Right atrium auricular region (tissue), 2 donors: Measurements from ENCODE around the gene KRTAP9-6. TPM values are rescaled to one million over a fixed set of nuclear protein-coding genes. Genes with fewer than 3 reads are reported as not detected.
"Not testable (repeated sequence)": the region's sequence is repeated elsewhere in the genome, so short reads cannot be mapped to it uniquely, and the experiment has no call there.

Experiments used
- DNase-seq: peaks from one replicate; pipeline ENCODE4 v3.0.0-alpha.2; 2019; ENCODE audit warnings: low spot score
- H3K27ac ChIP-seq, 2 donors: fragments of 200-600 bp; sonication (generic); 1 replicate in 1 of 2; 2 replicates in 1 of 2; pipeline ENCODE4 v1.5.1; 2016 to 2019
- H3K27me3 ChIP-seq, 2 donors: fragments of 200-600 bp; sonication (generic); one replicate each; pipeline versions ENCODE4 v1.5.1 to v1.6.0; 2017 to 2019
- H3K36me3 ChIP-seq: fragments of 200-600 bp; sonication (generic); one replicate; pipeline ENCODE4 v1.5.1; 2016
- H3K4me1 ChIP-seq, 2 donors: fragments of 200-600 bp; sonication (generic); one replicate each; pipeline versions ENCODE4 v1.5.1 to v1.6.0; 2017 to 2019
- H3K4me3 ChIP-seq, 2 donors: fragments of 200-600 bp; sonication (generic); 1 replicate in 1 of 2; 2 replicates in 1 of 2; pipeline ENCODE4 v1.5.1; 2017 to 2019; ENCODE audit warnings: mild to moderate bottlenecking in 1 of 2, moderate library complexity in 1 of 2
- H3K9me3 ChIP-seq, 2 donors: fragments of 200-600 bp; sonication (generic); one replicate each; pipeline ENCODE4 v1.5.1; 2019
- total RNA-seq, 2 donors: library from RNA; depleted of rRNA; stranded (reverse); fragments of >200 nt; gene quantifications; one replicate each; pipeline ENCODE4 v1.1.0, GENCODE V29; 2016
- TF ChIP-seq, protein P1 (sequence below), 2 donors: fragments of 200-600 bp; sonication (generic); IDR thresholded peaks; one replicate each; pipeline ENCODE4 v1.5.1; 2019; ENCODE audit warnings: antibody characterized with exemption in 2 of 2

Gene KRTAP9-6
- total RNA-seq, 2 donors from 2014 or later, result not detected

DNA sequence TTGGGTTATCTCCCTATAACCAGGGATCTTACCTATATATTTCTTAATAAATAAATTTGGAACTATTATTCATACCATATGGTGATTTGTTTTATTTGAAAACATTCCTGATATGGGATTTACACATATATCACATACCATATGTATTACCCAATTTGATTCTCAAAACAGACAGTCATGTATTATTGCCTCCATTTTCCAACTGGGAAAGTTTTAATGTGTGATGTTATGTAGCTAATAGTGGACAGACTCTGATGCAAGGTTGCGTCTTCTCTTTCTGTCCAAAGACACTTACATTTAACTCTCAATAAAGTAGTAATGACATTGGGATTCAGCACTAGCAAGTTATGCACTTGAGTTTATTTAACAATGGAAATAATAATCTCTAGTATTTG is 8.9 kb upstream of the KRTAP9-6 start:
- Histone ChIP-seq H3K9me3 (no peaks in the 10 kb centered on the region), H3K27ac (no peak overlapping the region), H3K36me3 (no peaks in the 10 kb centered on the region), H3K4me3 (no peak overlapping the region), H3K27me3 (no peaks in the 10 kb centered on the region), H3K4me1 (no peaks in the 10 kb centered on the region)
- TF ChIP-seq, protein P1, sequence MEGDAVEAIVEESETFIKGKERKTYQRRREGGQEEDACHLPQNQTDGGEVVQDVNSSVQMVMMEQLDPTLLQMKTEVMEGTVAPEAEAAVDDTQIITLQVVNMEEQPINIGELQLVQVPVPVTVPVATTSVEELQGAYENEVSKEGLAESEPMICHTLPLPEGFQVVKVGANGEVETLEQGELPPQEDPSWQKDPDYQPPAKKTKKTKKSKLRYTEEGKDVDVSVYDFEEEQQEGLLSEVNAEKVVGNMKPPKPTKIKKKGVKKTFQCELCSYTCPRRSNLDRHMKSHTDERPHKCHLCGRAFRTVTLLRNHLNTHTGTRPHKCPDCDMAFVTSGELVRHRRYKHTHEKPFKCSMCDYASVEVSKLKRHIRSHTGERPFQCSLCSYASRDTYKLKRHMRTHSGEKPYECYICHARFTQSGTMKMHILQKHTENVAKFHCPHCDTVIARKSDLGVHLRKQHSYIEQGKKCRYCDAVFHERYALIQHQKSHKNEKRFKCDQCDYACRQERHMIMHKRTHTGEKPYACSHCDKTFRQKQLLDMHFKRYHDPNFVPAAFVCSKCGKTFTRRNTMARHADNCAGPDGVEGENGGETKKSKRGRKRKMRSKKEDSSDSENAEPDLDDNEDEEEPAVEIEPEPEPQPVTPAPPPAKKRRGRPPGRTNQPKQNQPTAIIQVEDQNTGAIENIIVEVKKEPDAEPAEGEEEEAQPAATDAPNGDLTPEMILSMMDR (IDR thresholded peaks at IDR 0.05), result no peak
- DNase-seq, result no peak

DNA sequence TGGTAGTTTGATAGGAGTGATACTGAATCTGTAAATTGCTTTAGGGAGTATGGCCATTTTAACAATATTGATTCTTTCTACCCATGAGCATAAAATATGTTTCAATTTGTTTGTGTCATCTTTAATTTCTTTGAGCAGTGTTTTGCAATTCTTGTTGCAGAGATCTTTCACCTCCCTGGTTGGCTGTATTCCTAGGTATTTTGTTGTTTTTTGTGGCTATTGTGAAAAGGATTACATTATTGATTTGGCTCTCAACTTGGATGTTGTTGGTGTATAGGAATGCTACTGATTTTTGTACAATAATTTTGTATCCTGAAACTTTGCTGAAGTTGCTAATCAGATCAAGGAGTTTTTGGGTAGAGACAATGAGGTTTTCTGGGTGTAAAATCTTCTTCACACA is 6.8 kb upstream of the KRTAP9-6 start:
- no peaks in the 10 kb centered on the region for H3K27me3 ChIP-seq
- TF ChIP-seq, protein P1 (IDR thresholded peaks at IDR 0.05), result no peak

GRCh38 chr17:41263212-41263611 is 2.0 kb upstream of the KRTAP9-6 start:
- H3K27me3 ChIP-seq, result no peaks in the 10 kb centered on the region
- H3K4me3 ChIP-seq, result no peak overlapping the region
- no peaks in the 10 kb centered on the region for H3K36me3 ChIP-seq
- H3K27ac ChIP-seq, result no peak overlapping the region
- DNase-seq, result no peak
- no peaks in the 10 kb centered on the region for H3K9me3 ChIP-seq
- TF ChIP-seq, protein P1 (IDR thresholded peaks at IDR 0.05), result no peak
- H3K4me1 ChIP-seq, result no peaks in the 10 kb centered on the region

More for the DNA sequence above, 6.8 kb upstream of the KRTAP9-6 start:
- DNase-seq, result no peak
- H3K4me3 ChIP-seq, result no peak overlapping the region
- H3K36me3 ChIP-seq, result no peaks in the 10 kb centered on the region
- H3K27ac ChIP-seq, result no peak overlapping the region
- H3K9me3 ChIP-seq, result no peaks in the 10 kb centered on the region
- H3K4me1 ChIP-seq, result no peaks in the 10 kb centered on the region

DNA sequence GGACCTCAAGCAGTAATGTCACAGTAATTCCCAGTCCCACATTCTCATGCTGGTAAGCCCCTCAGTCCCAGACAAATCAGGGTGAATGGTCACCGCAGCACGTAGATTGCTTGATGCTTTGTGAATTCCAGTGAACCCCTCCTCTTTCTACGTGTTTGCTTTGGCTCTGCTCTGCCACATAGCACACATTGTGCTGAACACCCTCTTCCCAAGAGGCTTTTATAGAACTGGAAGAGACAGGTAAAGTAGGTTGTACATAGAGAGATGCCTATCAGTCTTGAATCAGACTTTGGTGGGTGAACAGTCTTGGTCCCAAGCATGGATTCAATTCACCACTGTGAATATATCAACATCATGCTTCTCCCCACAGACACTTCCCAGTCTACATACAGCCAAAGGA is 579 bp upstream of the KRTAP9-6 start:
- Histone ChIP-seq H3K36me3 (no peaks in the 10 kb centered on the region), H3K4me3 (no peak overlapping the region), H3K9me3 (no peaks in the 10 kb centered on the region), H3K27ac (no peak overlapping the region), H3K27me3 (no peaks in the 10 kb centered on the region), H3K4me1 (no peaks in the 10 kb centered on the region)
- no peak for DNase-seq
- TF ChIP-seq, protein P1 (IDR thresholded peaks at IDR 0.05), result no peak

- H3K27me3 ChIP-seq, result no peaks in the 10 kb centered on the region
- no peak overlapping the region for H3K4me3 ChIP-seq
- H3K9me3 ChIP-seq, result no peaks in the 10 kb centered on the region
- no peak overlapping the region for H3K27ac ChIP-seq
- TF ChIP-seq, protein P1 (IDR thresholded peaks at IDR 0.05), result no peak
- no peaks in the 10 kb centered on the region for H3K36me3 ChIP-seq
- H3K4me1 ChIP-seq, result no peaks in the 10 kb centered on the region
- DNase-seq, result no peak
These were observed 2.5 kb downstream of the KRTAP9-6 start for GRCh38 chr17:41267711-41268110.

GRCh38 chr17:41271323-41271722 is 6.1 kb downstream of the KRTAP9-6 start:
- not testable (repeated sequence) for H3K36me3 ChIP-seq, H3K27me3 ChIP-seq, DNase-seq, H3K4me1 ChIP-seq, H3K27ac ChIP-seq, H3K4me3 ChIP-seq, H3K9me3 ChIP-seq
